HEK293T (cell line): ENCODE results near the gene SAFB.

Experiments
- ARNT ChIP-seq: fragments of 450-650 bp; IDR thresholded peaks from 2 replicates; pipeline ENCODE4 v1.6.1; 2017; ENCODE audit warnings: mild to moderate bottlenecking
- BHLHE40 ChIP-seq: fragments of 450-650 bp; IDR thresholded peaks from 2 replicates; pipeline ENCODE4 v1.6.1; 2016; ENCODE audit warnings: mild to moderate bottlenecking, moderate library complexity, borderline replicate concordance
- CTBP1 ChIP-seq: fragments of 450-650 bp; IDR thresholded peaks from 2 replicates; pipeline ENCODE4 v1.6.1; 2016; ENCODE audit warnings: borderline replicate concordance
- ELF4 ChIP-seq: fragments of 450-650 bp; IDR thresholded peaks from 2 replicates; pipeline ENCODE4 v1.6.1; 2017; ENCODE audit warnings: antibody characterized with exemption
- FOXA1 ChIP-seq: fragments of 450-650 bp; IDR thresholded peaks from 2 replicates; pipeline ENCODE4 v1.6.1; 2016; ENCODE audit warnings: mild to moderate bottlenecking
- FOXK2 ChIP-seq: fragments of 450-650 bp; IDR thresholded peaks from 2 replicates; pipeline ENCODE4 v1.6.1; 2016; ENCODE audit warnings: mild to moderate bottlenecking
- FOXM1 ChIP-seq: fragments of 450-650 bp; IDR thresholded peaks from 2 replicates; pipeline ENCODE4 v1.6.1; 2017; ENCODE audit warnings: mild to moderate bottlenecking, borderline replicate concordance
- HDGF ChIP-seq: fragments of 450-650 bp; IDR thresholded peaks from 2 replicates; pipeline ENCODE4 v1.6.1; 2017; ENCODE audit warnings: antibody characterized with exemption, borderline replicate concordance
- L3MBTL2 ChIP-seq: fragments of 450-650 bp; conservative IDR thresholded peaks from 2 replicates; pipeline ENCODE4 v1.6.1; 2016; ENCODE audit warnings: mild to moderate bottlenecking
- NFRKB ChIP-seq: fragments of 450-650 bp; IDR thresholded peaks from 2 replicates; pipeline ENCODE4 v1.6.1; 2016; ENCODE audit warnings: mild to moderate bottlenecking, moderate library complexity
- SP1 ChIP-seq: fragments of 450-650 bp; IDR thresholded peaks from 2 replicates; pipeline ENCODE4 v1.6.1; 2017
- SUZ12 ChIP-seq: fragments of 450-650 bp; IDR thresholded peaks from 2 replicates; pipeline ENCODE4 v1.6.1; 2016; ENCODE audit warnings: mild to moderate bottlenecking
- TARDBP ChIP-seq: fragments of 450-650 bp; IDR thresholded peaks from 2 replicates; pipeline ENCODE4 v1.6.1; 2016
- TF ChIP-seq, protein P1 (sequence below): fragments of 450-650 bp; IDR thresholded peaks from 2 replicates; pipeline ENCODE4 v1.6.1; 2016

DNA sequence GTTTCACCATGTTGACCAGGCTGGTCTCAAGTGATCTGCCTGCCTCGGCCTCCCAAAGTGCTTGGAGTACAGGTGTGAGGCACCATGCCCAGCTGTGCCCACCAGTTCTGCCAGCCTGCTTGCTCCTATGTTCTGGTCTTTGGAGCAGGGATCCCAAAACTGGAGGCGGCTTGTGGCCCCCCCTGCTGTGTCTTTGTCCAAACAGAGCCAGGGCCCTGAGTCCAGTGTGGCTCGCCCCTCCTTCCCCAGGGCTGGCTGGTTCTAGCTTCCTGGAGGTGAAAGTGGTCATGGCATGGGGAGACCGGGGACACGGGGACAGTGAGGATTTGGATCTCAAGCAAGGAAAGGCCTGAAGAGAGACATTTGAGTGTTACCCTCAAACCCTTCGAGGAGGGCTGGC lies 43.6 kb upstream of the SAFB start:
- no peak for TF ChIP-seq ELF4
- no peak for TF ChIP-seq FOXA1
- no peak for TF ChIP-seq FOXM1
- TF ChIP-seq SUZ12: no peak
- no peak for TF ChIP-seq BHLHE40
- no peak for TF ChIP-seq TARDBP
- TF ChIP-seq ARNT: no peak
- no peak for TF ChIP-seq NFRKB
- TF ChIP-seq FOXK2: no peak
- no peak for TF ChIP-seq L3MBTL2
- no peak for TF ChIP-seq SP1
- TF ChIP-seq HDGF: no peak
- TF ChIP-seq, protein P1, sequence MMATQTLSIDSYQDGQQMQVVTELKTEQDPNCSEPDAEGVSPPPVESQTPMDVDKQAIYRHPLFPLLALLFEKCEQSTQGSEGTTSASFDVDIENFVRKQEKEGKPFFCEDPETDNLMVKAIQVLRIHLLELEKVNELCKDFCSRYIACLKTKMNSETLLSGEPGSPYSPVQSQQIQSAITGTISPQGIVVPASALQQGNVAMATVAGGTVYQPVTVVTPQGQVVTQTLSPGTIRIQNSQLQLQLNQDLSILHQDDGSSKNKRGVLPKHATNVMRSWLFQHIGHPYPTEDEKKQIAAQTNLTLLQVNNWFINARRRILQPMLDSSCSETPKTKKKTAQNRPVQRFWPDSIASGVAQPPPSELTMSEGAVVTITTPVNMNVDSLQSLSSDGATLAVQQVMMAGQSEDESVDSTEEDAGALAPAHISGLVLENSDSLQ: no peak
- TF ChIP-seq CTBP1: no peak
